Measurements from ENCODE around the gene FLT4.

FLT4 gene

DNA sequence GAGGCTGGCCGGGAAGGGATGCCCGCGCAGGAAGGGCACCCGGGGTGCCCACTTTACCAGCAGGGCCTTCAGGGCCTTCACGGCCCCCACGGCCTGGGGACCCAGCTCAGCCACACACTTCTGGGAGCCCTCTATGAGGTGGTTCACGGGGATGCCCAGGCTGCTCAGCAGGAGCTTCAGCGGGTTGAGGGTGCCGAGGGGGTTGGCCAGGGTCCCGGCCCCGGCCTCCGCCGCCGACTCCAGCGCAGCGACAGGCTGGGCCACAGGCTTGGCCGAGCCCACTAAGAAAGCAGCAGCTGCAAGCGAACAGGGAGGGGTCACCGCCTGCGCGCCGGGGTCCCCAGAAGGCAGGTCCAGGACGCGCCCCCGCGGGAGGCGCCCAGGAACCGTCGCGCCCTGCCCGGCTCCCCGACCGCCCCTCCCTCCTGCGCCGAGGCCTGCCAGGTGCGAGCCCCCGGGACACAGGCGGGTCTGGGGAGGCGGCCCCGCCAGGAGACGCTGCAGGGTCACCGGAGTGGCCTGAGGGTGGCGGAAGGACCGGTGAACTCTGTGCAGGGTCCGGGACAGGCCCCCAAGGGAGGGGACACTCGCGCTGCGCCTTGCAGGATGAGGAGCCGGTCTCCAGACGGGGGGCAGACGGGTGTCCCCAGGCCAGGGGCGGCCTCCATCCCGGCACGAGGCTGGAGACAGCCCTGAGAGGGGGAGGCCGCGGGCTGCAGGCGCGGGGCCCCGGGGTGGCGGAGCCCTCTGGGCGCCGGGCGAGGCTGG lies 58.7 kb downstream of the FLT4 start:
- DNase-seq = no peak

DNA sequence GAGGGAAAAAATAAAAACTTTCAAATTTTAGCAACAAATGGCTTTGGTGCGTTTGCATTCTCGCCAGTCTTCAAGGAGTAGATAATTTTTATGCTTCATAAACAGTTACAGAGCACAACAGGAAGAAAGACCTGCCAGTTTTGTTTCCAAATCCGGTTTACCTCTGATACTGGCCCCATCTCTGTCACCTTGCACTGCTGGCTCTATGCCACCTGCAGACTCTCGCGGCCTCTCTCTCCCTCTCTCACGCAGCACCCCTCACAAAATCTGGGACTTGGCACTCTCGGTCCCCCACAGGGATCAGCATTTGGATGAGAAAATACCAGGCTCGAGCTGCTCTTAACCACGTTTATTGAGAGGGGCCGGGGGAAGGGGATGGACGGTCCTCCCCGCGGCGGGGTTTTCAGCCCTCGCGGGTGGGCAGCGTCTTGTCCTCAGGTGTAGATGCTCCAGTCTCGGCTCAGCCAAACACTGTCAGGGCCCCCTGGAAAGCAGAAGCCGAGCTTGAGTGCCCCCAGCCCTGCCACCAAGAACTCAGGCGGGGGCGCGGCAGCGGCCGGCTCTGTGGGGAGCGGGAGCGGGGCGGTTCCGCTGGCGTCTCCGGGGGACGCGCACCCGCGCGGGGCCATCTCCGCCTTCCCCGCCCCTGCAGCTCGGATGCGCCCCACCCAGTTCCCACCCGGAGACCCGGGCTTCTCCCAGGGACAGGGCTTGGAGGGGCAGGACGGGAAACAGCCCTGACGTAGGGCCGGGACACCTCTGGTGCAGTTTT lies 59.4 kb downstream of the FLT4 start:
- DNase-seq = no peak

DNA sequence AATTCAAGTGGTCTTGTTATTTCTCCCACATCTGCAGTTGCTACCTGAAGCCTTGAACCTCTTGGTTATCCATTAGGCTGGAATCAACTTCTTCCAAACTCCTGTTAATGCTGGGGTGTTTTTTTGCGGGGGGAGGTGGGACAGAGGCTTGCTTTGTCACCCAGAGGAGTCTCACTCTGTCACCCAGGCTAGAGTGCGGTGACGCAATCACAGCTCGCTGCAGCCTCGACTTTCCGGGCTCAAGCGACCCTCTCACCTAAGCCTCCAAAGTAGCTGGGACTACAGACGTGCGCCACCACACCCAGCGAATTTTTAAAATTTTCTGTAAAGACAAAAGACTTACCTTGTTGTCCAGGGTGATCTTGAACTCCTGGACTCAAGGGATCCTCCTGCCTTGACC lies 62.5 kb downstream of the FLT4 start:
- DNase-seq = no peak

DNA sequence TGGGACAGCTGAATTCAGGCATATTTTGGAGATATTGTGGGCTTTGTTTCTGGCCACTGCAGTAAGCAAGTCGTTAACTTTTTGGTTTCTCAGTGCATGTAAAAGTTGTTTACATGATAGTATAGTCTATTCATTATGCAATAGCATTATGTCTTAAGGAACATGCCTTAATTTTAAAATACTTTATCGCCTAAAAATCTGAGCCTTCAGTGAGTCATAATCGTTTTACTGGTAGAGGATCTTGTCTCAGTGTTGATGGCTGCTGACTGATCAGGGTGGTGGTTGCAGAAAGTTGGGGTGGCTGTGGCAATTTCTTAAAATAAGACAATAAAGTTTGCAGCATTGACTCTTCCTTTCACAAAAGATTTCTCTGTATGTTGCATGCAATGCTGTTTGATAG lies 63.2 kb downstream of the FLT4 start:
- no peak for DNase-seq

DNA sequence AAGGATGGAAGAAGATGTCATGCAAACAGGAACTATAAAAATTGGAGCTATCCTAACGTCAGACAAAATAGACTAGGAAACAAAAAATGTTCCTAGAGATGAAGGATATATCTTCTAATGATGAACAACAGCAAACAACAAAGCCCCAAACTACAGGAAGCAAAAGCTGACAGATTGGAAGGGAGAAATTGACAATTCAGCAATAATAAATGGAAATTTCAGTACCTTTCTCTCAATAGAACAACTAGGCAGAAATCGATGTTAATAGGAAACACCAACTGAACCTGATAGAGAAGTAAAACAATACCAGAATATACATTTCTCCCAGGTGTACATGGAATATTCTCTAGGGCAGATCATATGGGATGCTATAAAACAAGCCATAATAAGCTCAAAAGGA lies 65.7 kb downstream of the FLT4 start:
- no peak for DNase-seq

DNA sequence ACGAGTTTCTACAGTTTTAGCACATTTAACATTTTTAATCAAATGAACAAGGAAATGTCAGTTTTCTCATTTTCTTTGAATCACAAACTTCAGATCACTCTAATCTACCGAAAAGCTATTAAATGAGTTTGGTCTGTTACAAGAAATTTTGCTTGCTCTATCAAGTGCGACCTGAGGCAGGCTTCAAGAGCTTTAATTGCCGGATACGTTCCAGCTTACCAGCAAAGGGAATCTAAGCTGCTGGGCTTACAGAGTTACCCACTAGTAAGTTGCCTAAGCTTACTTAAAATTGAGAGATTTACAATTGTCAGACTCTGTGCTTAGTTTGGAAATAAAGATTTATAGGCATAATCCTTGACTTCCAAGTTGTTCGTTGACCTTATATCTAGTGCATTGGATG lies 68.7 kb downstream of the FLT4 start:
- no peak for DNase-seq

DNA sequence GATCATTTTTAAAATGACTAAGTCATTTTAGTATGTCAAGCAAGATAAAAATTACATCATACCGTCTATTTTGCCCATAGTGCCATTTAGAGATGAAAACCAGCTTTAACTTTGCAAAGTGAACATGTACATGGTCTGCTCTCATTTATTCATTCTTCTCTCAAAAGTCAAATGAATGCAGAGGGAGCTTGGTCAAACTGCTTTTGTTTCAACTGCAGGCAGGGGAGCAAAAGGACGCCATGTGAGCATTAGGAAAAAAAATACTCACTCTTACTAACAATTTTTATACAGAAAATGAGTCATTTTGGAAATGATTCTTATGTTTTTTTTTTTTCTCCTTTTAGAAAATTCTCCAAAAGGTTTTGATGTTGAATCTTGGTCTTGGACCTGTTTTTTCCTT lies 73.8 kb downstream of the FLT4 start:
- no peak for DNase-seq

DNA sequence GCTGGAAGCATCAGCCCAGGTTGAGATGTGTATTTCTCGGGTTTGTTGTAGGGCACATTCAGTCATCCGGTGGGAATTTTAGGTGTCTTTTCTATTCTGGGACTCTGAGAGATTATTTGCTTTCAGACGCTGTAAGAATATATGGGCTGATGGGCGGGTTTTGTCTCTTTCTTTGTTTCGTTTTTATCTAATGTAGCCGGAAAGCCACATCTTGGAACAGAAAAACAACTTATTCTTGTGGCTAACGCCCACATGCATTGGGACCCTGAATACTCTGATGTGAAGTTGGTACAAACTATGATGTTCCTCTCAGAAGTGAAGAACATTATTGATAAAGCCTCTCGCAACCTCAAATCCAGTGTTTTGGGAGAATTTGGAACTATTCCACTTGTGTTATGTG lies 80.5 kb downstream of the FLT4 start:
- DNase-seq = no peak

DNA sequence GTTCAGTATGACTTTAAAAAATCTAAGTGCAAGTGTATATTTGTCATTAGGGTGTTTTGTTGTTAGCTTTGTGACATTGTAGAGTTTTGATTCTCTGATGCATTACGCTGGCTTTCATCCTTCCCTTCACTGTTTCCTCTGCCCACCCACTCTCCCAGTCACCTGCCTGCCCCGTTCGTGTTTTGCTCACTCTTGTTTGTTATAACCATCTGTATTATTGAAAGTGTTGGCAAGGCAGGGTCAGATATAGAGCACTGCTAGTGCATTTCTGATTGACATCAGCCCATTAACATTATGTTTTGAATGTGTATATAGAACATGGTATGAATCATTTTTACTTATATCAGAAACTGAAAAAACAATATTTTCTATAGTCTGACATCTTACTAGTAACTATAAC lies 85.4 kb downstream of the FLT4 start:
- peak; percentile 6 for DNase-seq

DNA sequence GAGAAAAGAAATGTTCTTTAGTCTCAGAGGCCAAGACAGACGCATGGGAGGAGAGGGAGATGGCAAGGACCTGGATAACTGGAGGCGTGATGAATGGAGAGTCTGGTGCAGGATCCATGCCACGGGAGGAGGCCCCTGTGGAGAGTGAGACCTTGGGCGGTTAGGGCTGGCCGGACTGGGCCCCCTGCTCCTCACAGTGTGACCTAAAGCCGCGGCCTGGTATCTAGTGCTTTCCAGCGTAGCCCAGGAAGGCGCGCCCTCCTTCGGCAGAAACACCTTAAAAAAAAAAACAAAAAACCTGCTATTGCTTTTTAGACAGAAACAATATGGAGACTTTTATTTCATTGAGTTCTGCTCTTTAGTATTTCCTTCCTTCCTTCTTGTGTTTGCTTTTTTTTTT lies 91.2 kb downstream of the FLT4 start:
- DNase-seq = no peak

DNA sequence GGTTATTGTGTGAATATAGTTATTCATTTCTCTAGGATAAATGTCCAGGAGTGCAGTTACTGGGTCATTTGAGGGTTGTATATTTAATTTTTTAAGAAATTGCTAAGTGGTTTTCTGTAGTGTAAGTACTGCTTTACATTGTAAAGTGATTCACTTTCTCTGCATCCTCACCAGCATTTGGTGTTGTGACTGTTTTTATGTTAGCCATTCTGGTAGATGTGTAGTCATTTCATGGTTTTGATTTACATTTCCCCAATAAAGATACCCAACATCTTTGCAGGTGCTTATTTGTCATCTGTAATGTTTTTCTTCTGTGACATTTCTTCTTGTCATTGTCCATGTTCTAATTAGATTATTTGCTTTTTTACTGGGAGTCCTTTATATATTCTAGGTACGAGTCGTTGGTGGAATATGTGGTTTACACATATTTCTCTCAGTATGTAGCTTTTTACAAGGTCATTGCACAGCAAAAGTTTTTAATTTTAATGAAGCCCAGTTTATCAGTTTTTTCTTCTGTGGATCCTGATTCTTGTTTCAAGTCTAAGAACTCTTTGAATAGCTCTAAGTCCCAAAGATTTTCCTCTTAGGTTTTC lies 92.1 kb downstream of the FLT4 start:
- DNase-seq = no peak

DNA sequence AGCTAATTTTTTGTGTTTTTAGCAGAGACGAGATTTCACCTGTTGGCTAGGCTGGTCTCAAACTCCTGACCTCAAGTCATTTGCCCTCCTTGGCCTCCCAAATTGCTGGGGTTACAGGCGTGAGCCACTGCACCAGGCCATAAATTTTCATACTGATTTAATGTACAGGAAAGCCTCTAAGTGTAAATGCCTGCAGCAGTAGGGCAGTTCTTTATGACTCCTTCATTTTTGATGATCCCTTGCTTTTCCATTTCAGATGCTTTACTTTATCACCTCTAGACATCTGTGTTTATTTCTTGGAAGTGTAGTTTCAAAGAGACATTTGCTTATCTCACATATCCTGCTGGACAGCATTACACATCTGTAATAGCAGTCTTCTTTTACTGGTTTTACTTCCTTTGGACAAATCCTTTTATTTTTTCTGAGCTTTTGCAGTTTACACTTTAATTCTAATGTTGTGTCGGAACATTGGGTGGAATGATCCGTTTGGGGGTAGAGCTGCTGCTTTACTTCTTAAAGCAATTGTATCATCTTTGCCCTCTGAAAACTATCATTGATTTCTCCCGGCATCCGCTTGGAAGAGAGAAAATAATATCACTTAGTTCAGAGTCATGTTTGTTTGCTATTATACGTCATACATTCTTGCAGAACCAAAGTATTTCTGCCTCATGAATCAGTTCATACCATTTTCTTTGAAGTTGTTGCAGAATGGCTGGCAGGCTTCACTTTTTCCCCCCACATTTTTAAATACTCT lies 94.1 kb downstream of the FLT4 start:
- DNase-seq = no peak

DNA sequence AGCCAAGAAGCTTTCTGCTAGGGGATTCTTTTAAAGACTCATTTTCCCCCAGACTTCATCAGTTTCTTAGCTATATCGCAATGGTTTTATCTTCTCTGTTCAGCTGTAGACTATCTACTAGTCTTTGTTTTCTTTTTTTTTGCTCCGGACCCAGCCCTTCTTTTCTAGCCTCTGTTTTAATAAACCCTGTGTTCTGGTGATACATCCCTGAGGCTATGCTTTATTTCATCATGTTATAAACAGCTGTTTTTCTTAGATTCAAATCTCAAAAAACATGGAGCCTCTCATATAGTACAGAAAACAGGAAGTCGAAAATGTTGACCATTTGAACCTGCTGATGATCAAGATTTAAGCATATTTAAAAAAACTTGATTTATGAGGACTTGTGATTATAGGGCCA lies 95.9 kb downstream of the FLT4 start:
- DNase-seq = no peak

Data from effector CD4-positive, alpha-beta T cell (primary cell).